HG02885 (cell line): Measurements from ENCODE around the gene GFAP.

Source experiments
- ATAC-seq: cut with Tn5 transposase; IDR thresholded peaks from one replicate; pipeline ENCODE4 v1.9.1; 2021; ENCODE audit warnings: mild to moderate bottlenecking; ENCODE audit not compliant: unreplicated experiment, poor library complexity

The GFAP gene

GRCh38 chr17:44932096-44932786, 16.9 kb upstream of the GFAP start:
- ATAC-seq: no peak

GRCh38 chr17:44931376-44931775, 16.1 kb upstream of the GFAP start:
- no peak for ATAC-seq

GRCh38 chr17:44930667-44931066, 15.4 kb upstream of the GFAP start:
- no peak for ATAC-seq

- no peak for ATAC-seq
Measured at GRCh38 chr17:44928950-44929720, 13.8 kb upstream of the GFAP start.

GRCh38 chr17:44928136-44928535, 12.8 kb upstream of the GFAP start:
- no peak for ATAC-seq

- ATAC-seq: no peak
Measured at GRCh38 chr17:44927696-44928095, 12.4 kb upstream of the GFAP start.

- no peak for ATAC-seq
Measured at GRCh38 chr17:44926821-44927525, 11.7 kb upstream of the GFAP start.

- ATAC-seq: no peak
Measured at GRCh38 chr17:44925731-44926697, 10.7 kb upstream of the GFAP start.

GRCh38 chr17:44924107-44924544, 8.8 kb upstream of the GFAP start:
- ATAC-seq: no peak

GRCh38 chr17:44922746-44923470, 7.6 kb upstream of the GFAP start:
- ATAC-seq: no peak

GRCh38 chr17:44922136-44922535, 6.8 kb upstream of the GFAP start:
- ATAC-seq: no peak

- ATAC-seq: no peak
Measured at GRCh38 chr17:44921122-44921882, 6.0 kb upstream of the GFAP start.

- ATAC-seq: no peak
Measured at GRCh38 chr17:44920565-44920940, 5.3 kb upstream of the GFAP start.

- peak; percentile 78 for ATAC-seq
Measured at GRCh38 chr17:44919885-44920564, 4.7 kb upstream of the GFAP start.

- ATAC-seq: no peak
Measured at GRCh38 chr17:44919411-44919810, 4.1 kb upstream of the GFAP start.

GRCh38 chr17:44918006-44918405, 2.7 kb upstream of the GFAP start:
- no peak for ATAC-seq

- no peak for ATAC-seq
Measured at GRCh38 chr17:44917456-44917855, 2.2 kb upstream of the GFAP start.

- no peak for ATAC-seq
Measured at GRCh38 chr17:44916781-44917241, 1.5 kb upstream of the GFAP start.
